22Rv1 (cell line): Measurements from ENCODE around the gene GART.
A peak's percentile ranks its signal among the peaks of the same experiment; 100 is the strongest.
"Not testable (repeated sequence)": the region's sequence is repeated elsewhere in the genome, so short reads cannot be mapped to it uniquely, and the experiment has no call there.

Experiments
- H3K27ac ChIP-seq: fragments of 450-650 bp; 2 replicates; pipeline ENCODE4 v1.5.1; 2017
- CTCF ChIP-seq: fragments of 450-650 bp; IDR thresholded peaks from 2 replicates; pipeline ENCODE4 v1.5.1; 2017; ENCODE audit warnings: mild to moderate bottlenecking
- ZFX ChIP-seq: fragments of 450-650 bp; IDR thresholded peaks from 2 replicates; pipeline ENCODE4 v1.6.1; 2017; ENCODE audit warnings: antibody characterized with exemption, borderline replicate concordance

GART gene

DNA sequence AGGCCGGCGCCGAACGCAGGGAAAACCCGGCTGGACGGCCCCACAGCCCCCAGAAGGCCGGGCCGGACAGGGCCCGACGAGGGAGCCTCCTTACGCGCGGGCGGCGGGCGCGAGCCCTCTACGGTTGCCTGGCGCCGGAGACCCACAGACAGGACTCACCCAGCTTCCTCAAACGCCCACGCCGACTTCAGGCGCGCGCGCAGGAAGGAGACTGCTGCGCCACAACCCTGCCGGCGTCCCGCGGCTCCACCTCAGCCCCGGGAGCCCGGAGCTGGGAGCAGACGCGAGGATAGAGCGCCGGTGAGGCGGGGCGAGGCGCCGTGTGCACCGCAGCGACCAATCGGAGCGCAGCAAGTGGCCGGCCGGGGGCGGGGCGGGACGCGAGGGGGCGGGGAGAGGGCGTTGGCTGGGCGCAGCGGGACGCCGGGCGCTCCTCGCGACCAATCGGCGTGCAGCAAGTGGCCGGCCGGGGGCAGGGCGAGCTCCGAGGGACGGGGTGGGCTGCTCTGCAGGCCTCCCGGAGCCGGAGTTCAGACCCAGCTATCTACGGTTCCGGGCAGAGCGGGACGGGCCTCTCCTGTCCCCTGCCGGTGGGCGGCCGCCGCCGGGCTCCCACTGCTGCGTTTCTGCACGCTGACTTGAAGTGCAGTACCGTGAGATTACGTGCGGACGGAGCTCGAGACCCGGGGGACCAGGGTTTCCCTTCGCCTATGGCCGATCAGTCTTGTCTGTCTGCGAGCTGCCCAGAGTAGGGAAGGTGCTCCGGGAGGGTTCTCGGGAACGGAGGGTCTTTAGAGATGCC is 62.0 kb downstream of the GART start, which contains the start of gene TMEM50B:
TMEM50B (minus strand) TSS at position 296 of the 802 bp plus-strand sequence. CDS start 11,089 bp downstream, outside the sequence.
- H3K27ac ChIP-seq, result peak within 1 kb of the TSS; percentile 93
- TF ChIP-seq ZFX (no peak), CTCF (peak; percentile 42)

DNA sequence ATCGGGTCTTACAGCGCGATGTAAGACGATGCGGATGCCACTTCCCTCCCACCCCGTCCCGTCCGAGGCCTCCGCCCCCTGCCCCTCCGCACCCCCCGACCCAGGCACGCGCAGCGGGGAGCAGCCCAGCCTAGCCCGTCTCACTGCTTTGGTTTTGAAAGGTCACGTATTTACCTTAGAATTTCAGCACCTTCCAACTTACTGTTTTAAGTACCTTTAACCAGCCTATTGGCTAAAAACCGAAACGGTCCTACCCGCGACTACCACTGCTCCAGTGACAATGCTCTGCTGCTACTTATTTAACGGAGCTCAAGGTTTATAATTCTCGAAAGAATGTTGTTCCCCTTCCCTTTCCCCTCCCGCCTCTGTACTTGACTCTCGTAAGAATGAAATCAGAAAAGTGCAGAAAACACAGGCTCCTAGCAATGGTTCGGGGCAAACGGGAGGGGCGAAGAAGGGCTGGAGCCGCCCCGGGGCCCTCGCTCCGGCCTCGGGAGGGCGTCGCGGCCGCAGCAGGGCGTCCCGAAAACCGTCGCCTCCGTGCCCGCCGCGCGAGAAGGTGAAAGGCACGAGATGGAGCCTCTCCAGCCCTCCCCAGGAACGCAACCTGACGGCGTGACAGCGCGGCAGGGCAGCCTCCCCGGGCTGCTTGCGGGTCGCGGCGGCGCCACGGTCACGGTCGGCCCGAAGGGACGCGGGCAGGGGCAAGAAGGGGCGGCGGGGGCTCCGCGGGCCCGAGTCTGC is 62.8 kb downstream of the GART start:
- peak; percentile 20; the same call in 1 of the 2 replicates for TF ChIP-seq CTCF
- TF ChIP-seq ZFX, result no peak
- peak overlapping the region; percentile 93 for H3K27ac ChIP-seq

GRCh38 chr21:33478182-33478581 is 63.7 kb downstream of the GART start:
- TF ChIP-seq ZFX, result no peak
- TF ChIP-seq CTCF, result no peak
- peak overlapping the region; percentile 93 for H3K27ac ChIP-seq

DNA sequence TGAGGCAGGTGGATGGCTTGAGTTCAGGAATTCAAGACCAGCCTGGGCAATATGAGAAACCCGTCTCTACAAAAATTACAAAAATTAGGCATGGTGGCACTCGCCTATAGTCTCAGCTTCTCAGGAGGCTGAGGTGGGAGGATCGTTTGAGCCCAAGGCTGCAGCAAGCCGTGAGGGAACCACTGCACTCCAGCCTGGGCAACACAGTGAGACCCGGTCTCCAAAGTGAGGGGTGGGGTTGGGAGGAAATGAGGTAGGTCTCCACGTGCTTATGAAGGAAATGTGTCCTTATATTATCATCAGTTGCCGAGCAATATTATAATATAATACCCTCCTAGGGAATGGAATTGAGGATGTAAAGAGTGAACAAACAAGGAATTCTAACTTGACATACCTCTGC is 64.9 kb downstream of the GART start:
- no peak overlapping the region for H3K27ac ChIP-seq
- TF ChIP-seq CTCF, result no peak
- TF ChIP-seq ZFX, result no peak

GRCh38 chr21:33473344-33473743 is 68.6 kb downstream of the GART start:
- H3K27ac ChIP-seq, result no peak overlapping the region
- no peak for TF ChIP-seq CTCF
- TF ChIP-seq ZFX, result no peak

- no peak overlapping the region for H3K27ac ChIP-seq
Measured at GRCh38 chr21:33470701-33471100, 71.2 kb downstream of the GART start.

GRCh38 chr21:33469183-33469582 is 72.7 kb downstream of the GART start:
- H3K27ac ChIP-seq, result not testable (repeated sequence)

More at GRCh38 chr21:33470701-33471100, 71.2 kb downstream of the GART start:
- TF ChIP-seq ZFX, result no peak
- no peak for TF ChIP-seq CTCF
